Peyer's patch (tissue), 4 donors: Measurements from ENCODE around the gene NLRP6.

Experiments
- POLR2A ChIP-seq, 2 donors: fragments of 450-650 bp; IDR thresholded peaks; one replicate each; pipeline ENCODE4 v1.5.1; 2017; ENCODE audit warnings: antibody characterized with exemption in 2 of 2, mild to moderate bottlenecking in 2 of 2, moderate library complexity in 2 of 2
- TF ChIP-seq, protein P1 (sequence below), 6 experiments: fragments of 450-650 bp in 4 of 6; fragments of 200-600 bp in 2 of 6; sonication (generic) in 1 of 6; IDR thresholded peaks; one replicate each; pipeline ENCODE4 v1.5.1; 2017 to 2019; ENCODE audit warnings: antibody characterized with exemption in 6 of 6, mild to moderate bottlenecking in 3 of 6, moderate library complexity in 1 of 6

DNA sequence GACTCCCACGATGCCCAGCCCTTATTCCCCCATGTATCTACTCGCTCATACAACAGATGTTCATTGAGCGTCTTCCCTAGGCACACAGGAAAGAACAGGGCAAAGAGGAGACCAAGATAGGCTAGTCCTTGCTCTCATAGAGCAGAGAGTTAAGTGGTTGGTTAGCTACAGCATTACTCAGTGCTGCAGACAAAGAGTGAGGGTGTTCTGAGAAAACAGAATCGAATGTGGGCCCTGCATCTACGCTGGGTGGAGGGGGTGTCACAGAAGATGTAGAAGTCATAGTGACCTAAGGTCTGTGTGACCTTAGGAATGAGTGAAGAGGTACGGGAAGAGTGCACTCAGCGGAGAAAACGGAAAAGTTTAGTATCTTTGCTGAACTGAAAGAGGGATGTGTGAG, 29.1 kb upstream of the NLRP6 start:
- TF ChIP-seq, protein P1, sequence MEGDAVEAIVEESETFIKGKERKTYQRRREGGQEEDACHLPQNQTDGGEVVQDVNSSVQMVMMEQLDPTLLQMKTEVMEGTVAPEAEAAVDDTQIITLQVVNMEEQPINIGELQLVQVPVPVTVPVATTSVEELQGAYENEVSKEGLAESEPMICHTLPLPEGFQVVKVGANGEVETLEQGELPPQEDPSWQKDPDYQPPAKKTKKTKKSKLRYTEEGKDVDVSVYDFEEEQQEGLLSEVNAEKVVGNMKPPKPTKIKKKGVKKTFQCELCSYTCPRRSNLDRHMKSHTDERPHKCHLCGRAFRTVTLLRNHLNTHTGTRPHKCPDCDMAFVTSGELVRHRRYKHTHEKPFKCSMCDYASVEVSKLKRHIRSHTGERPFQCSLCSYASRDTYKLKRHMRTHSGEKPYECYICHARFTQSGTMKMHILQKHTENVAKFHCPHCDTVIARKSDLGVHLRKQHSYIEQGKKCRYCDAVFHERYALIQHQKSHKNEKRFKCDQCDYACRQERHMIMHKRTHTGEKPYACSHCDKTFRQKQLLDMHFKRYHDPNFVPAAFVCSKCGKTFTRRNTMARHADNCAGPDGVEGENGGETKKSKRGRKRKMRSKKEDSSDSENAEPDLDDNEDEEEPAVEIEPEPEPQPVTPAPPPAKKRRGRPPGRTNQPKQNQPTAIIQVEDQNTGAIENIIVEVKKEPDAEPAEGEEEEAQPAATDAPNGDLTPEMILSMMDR (IDR thresholded peaks at IDR 0.05) = no peak
- TF ChIP-seq POLR2A (IDR thresholded peaks at IDR 0.05) = no peak
